Activated gamma-delta T cell treated with Interleukin-2 at 50 U/mL for 16 hours (primary cell): ENCODE measurements around the gene TGFBR3.

Source experiments
- DNase-seq: peaks from one replicate; pipeline ENCODE4 v3.0.0-alpha.2; 2020

The TGFBR3 gene

GRCh38 chr1:91751275-91751674 is 134.7 kb downstream of the TGFBR3 start:
- no peak for DNase-seq

- DNase-seq: no peak
Measured at GRCh38 chr1:91750398-91750996, 135.5 kb downstream of the TGFBR3 start.

- DNase-seq: no peak
Measured at GRCh38 chr1:91749788-91750231, 136.1 kb downstream of the TGFBR3 start.

GRCh38 chr1:91747666-91748065 is 138.3 kb downstream of the TGFBR3 start:
- no peak for DNase-seq

- DNase-seq: no peak
Measured at GRCh38 chr1:91746728-91747338, 139.1 kb downstream of the TGFBR3 start.

- no peak for DNase-seq
Measured at GRCh38 chr1:91745640-91746373, 140.1 kb downstream of the TGFBR3 start.

- DNase-seq: no peak
Measured at GRCh38 chr1:91744953-91745639, 140.9 kb downstream of the TGFBR3 start.

- no peak for DNase-seq
Measured at GRCh38 chr1:91742848-91743292, 143.1 kb downstream of the TGFBR3 start.

GRCh38 chr1:91741906-91742305 is 144.0 kb downstream of the TGFBR3 start:
- no peak for DNase-seq

GRCh38 chr1:91741301-91741700 is 144.7 kb downstream of the TGFBR3 start:
- no peak for DNase-seq

- no peak for DNase-seq
Measured at GRCh38 chr1:91737650-91738049, 148.3 kb downstream of the TGFBR3 start.

- no peak for DNase-seq
Measured at GRCh38 chr1:91736715-91737615, 149.0 kb downstream of the TGFBR3 start.

GRCh38 chr1:91736146-91736714 is 149.7 kb downstream of the TGFBR3 start:
- no peak for DNase-seq

GRCh38 chr1:91735266-91735845 is 150.6 kb downstream of the TGFBR3 start:
- DNase-seq: no peak

GRCh38 chr1:91734761-91735160 is 151.2 kb downstream of the TGFBR3 start:
- no peak for DNase-seq

GRCh38 chr1:91733108-91733710 is 152.7 kb downstream of the TGFBR3 start:
- no peak for DNase-seq

- DNase-seq: peak; percentile 11
Measured at GRCh38 chr1:91732291-91733107, 153.5 kb downstream of the TGFBR3 start.

GRCh38 chr1:91731815-91732214 is 154.1 kb downstream of the TGFBR3 start:
- DNase-seq: peak; percentile 30

GRCh38 chr1:91730801-91731732 is 154.9 kb downstream of the TGFBR3 start:
- DNase-seq: no peak
